ENCODE results near the gene LIN7B. TPM values are rescaled to one million over a fixed set of nuclear protein-coding genes. Genes with fewer than 3 reads are reported as not detected.

The LIN7B gene
- total and polyA plus RNA-seq, 9 of the 15 experiments (the other 6 are each of a cell fraction or from before 2014, with no cell fraction given), result 0.89 to 15.7 (median 4.0) TPM

DNA sequence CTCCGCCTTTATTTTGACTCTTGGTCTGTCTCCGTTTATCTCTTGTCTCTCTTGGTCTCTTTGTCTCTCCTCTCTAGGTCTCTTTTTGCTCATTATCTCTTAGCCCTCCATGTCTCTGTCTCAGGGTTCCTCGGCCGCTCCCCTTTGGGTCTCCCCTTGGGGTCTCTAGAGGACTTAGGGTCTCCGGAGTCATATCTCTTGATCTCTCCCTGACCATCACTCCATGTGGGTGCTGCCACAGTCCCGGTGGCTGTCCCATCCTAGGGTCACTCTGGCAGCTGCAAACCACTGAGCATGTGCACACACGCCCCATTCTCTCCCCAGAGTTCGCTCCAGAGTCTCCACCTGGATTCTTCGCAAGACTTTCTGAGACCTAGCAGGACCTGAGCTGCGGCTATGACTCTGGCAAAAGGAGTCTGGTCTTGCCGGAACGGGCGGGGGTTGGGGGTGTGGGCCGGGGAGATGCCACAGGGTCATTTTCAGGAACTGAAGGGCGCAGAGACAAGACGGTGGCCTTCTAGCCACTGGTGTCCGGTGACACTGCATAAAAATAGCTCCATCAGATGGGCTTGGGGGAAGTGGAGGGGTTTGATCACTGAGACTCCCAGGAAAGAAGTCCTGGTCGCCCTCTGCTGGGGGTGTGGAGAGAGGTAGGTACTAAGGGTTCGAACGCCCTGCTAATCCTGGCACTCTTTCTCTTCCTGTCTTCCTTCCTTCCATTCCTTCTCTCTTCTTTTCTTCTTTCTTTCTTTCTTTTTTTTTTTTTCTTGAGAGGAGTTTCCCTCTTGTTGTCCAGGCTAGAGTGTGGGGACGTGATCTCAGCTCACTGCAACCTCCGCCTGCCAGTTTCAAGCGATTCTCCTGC lies 40.4 kb upstream of the LIN7B start (continued):
- TF ChIP-seq, protein P1, sequence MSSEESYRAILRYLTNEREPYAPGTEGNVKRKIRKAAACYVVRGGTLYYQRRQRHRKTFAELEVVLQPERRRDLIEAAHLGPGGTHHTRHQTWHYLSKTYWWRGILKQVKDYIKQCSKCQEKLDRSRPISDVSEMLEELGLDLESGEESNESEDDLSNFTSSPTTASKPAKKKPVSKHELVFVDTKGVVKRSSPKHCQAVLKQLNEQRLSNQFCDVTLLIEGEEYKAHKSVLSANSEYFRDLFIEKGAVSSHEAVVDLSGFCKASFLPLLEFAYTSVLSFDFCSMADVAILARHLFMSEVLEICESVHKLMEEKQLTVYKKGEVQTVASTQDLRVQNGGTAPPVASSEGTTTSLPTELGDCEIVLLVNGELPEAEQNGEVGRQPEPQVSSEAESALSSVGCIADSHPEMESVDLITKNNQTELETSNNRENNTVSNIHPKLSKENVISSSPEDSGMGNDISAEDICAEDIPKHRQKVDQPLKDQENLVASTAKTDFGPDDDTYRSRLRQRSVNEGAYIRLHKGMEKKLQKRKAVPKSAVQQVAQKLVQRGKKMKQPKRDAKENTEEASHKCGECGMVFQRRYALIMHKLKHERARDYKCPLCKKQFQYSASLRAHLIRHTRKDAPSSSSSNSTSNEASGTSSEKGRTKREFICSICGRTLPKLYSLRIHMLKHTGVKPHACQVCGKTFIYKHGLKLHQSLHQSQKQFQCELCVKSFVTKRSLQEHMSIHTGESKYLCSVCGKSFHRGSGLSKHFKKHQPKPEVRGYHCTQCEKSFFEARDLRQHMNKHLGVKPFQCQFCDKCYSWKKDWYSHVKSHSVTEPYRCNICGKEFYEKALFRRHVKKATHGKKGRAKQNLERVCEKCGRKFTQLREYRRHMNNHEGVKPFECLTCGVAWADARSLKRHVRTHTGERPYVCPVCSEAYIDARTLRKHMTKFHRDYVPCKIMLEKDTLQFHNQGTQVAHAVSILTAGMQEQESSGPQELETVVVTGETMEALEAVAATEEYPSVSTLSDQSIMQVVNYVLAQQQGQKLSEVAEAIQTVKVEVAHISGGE (CRISPR knock-in tag; IDR thresholded peaks at IDR 0.05), result peak in 1 of 3 experiments; percentile 53; a peak in 1 of 6 replicates
- TF ChIP-seq SMAD4 (CRISPR knock-in tag; conservative IDR thresholded peaks at IDR 0.05) (no peak), MYNN (IDR thresholded peaks at IDR 0.05) (no peak), MYNN (CRISPR knock-in tag; IDR thresholded peaks at IDR 0.05) (no peak), TCFL5 (CRISPR knock-in tag; conservative IDR thresholded peaks at IDR 0.05) (no peak), HLTF (IDR thresholded peaks at IDR 0.05) (peak; percentile 83), BRCA1 (IDR thresholded peaks at IDR 0.05) (no peak), BRCA1 (CRISPR knock-in tag; IDR thresholded peaks at IDR 0.05) (no peak), ARID2 (IDR thresholded peaks at IDR 0.05) (0 out of 2 replicates have a peak, but pooled peaks have one; percentile 5), MEF2D (tag; conservative IDR thresholded peaks at IDR 0.05; ENCODE audit: low read depth) (peak; percentile 83), CREB1 (IDR thresholded peaks at IDR 0.05) (no peak), CREB1 (CRISPR knock-in tag; IDR thresholded peaks at IDR 0.05) (no peak)
- TF ChIP-seq, protein P2, sequence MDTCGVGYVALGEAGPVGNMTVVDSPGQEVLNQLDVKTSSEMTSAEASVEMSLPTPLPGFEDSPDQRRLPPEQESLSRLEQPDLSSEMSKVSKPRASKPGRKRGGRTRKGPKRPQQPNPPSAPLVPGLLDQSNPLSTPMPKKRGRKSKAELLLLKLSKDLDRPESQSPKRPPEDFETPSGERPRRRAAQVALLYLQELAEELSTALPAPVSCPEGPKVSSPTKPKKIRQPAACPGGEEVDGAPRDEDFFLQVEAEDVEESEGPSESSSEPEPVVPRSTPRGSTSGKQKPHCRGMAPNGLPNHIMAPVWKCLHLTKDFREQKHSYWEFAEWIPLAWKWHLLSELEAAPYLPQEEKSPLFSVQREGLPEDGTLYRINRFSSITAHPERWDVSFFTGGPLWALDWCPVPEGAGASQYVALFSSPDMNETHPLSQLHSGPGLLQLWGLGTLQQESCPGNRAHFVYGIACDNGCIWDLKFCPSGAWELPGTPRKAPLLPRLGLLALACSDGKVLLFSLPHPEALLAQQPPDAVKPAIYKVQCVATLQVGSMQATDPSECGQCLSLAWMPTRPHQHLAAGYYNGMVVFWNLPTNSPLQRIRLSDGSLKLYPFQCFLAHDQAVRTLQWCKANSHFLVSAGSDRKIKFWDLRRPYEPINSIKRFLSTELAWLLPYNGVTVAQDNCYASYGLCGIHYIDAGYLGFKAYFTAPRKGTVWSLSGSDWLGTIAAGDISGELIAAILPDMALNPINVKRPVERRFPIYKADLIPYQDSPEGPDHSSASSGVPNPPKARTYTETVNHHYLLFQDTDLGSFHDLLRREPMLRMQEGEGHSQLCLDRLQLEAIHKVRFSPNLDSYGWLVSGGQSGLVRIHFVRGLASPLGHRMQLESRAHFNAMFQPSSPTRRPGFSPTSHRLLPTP (IDR thresholded peaks at IDR 0.05; ENCODE audit: borderline replicate concordance, extremely low read depth, insufficient read length), result no peak
- TF ChIP-seq, protein P3, sequence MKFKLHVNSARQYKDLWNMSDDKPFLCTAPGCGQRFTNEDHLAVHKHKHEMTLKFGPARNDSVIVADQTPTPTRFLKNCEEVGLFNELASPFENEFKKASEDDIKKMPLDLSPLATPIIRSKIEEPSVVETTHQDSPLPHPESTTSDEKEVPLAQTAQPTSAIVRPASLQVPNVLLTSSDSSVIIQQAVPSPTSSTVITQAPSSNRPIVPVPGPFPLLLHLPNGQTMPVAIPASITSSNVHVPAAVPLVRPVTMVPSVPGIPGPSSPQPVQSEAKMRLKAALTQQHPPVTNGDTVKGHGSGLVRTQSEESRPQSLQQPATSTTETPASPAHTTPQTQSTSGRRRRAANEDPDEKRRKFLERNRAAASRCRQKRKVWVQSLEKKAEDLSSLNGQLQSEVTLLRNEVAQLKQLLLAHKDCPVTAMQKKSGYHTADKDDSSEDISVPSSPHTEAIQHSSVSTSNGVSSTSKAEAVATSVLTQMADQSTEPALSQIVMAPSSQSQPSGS (CRISPR knock-in tag; IDR thresholded peaks at IDR 0.05), result no peak
- TF ChIP-seq, protein P4, sequence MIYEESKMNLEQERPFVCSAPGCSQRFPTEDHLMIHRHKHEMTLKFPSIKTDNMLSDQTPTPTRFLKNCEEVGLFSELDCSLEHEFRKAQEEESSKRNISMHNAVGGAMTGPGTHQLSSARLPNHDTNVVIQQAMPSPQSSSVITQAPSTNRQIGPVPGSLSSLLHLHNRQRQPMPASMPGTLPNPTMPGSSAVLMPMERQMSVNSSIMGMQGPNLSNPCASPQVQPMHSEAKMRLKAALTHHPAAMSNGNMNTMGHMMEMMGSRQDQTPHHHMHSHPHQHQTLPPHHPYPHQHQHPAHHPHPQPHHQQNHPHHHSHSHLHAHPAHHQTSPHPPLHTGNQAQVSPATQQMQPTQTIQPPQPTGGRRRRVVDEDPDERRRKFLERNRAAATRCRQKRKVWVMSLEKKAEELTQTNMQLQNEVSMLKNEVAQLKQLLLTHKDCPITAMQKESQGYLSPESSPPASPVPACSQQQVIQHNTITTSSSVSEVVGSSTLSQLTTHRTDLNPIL (CRISPR knock-in tag; IDR thresholded peaks at IDR 0.05), result no peak
- TF ChIP-seq, protein P5, sequence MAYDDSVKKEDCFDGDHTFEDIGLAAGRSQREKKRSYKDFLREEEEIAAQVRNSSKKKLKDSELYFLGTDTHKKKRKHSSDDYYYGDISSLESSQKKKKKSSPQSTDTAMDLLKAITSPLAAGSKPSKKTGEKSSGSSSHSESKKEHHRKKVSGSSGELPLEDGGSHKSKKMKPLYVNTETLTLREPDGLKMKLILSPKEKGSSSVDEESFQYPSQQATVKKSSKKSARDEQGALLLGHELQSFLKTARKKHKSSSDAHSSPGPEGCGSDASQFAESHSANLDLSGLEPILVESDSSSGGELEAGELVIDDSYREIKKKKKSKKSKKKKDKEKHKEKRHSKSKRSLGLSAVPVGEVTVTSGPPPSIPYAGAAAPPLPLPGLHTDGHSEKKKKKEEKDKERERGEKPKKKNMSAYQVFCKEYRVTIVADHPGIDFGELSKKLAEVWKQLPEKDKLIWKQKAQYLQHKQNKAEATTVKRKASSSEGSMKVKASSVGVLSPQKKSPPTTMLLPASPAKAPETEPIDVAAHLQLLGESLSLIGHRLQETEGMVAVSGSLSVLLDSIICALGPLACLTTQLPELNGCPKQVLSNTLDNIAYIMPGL (CRISPR knock-in tag; IDR thresholded peaks at IDR 0.05), result no peak
